H1 (cell line): ENCODE measurements around the gene RAP1B. TPM values are rescaled to one million over a fixed set of nuclear protein-coding genes. Genes with fewer than 3 reads are reported as not detected.

ENCODE experiments used
- BACH1 ChIP-seq: IDR thresholded peaks from 2 replicates; pipeline ENCODE4 v1.6.1; 2012; ENCODE audit warnings: low read length, improper control_type of control experiment
- CHD7 ChIP-seq: fragments of 300-600 bp; sonication (generic); IDR thresholded peaks from 2 replicates; pipeline ENCODE4 v1.7.1; 2012; ENCODE audit warnings: low read length, moderate library complexity, mild to moderate bottlenecking, inconsistent platforms; ENCODE audit not compliant: insufficient replicate concordance
- CREB1 ChIP-seq: IDR thresholded peaks from 2 replicates; pipeline ENCODE4 v1.6.1; 2012; ENCODE audit warnings: inconsistent platforms
- EP300 ChIP-seq, 2 experiments: IDR thresholded peaks; 1 replicate in 1 of 2; 2 replicates in 1 of 2; pipeline ENCODE4 v1.6.1; 2011 to 2012; ENCODE audit warnings: low read depth in 2 of 2, low read length in 2 of 2, mild to moderate bottlenecking in 2 of 2, borderline replicate concordance in 1 of 2, inconsistent platforms in 1 of 2, moderate library complexity in 1 of 2
- JUND ChIP-seq: IDR thresholded peaks from 2 replicates; pipeline ENCODE4 v1.6.1; 2011; ENCODE audit warnings: mild to moderate bottlenecking, improper control_type of control experiment, low read length
- NRF1 ChIP-seq: IDR thresholded peaks from 2 replicates; pipeline ENCODE4 v1.6.1; 2011; ENCODE audit warnings: mild to moderate bottlenecking, low read depth, low read length, improper control_type of control experiment
- POU5F1 ChIP-seq: IDR thresholded peaks from 2 replicates; pipeline ENCODE4 v1.6.1; 2011; ENCODE audit warnings: low read depth, mild to moderate bottlenecking, low read length, moderate library complexity
- SIRT6 ChIP-seq: IDR thresholded peaks from one replicate; pipeline ENCODE4 v1.7.1; 2012; ENCODE audit warnings: low read length, inconsistent platforms
- SP1 ChIP-seq: IDR thresholded peaks from 2 replicates; pipeline ENCODE4 v1.6.1; 2011; ENCODE audit warnings: low read depth, low read length
- SP2 ChIP-seq: IDR thresholded peaks from 2 replicates; pipeline ENCODE4 v1.6.1; 2012; ENCODE audit warnings: mild to moderate bottlenecking, low read length, inconsistent platforms
- SP4 ChIP-seq: IDR thresholded peaks from 2 replicates; pipeline ENCODE4 v1.6.1; 2012; ENCODE audit warnings: low read length, inconsistent platforms
- SUZ12 ChIP-seq: fragments of 200-600 bp; sonication (generic); IDR thresholded peaks from 2 replicates; pipeline ENCODE4 v1.6.1; 2012; ENCODE audit warnings: mild to moderate bottlenecking, inconsistent platforms, low read length, moderate library complexity, mixed read lengths
- polyA plus RNA-seq, 7 experiments: library from polyadenylated mRNA; depleted of rRNA in 3 of 7; stranded (reverse) in 5 of 7; unstranded in 2 of 7; fragments of >200 nt in 5 of 7; fragments of 200-250 nt in 2 of 7; gene quantifications; 1 replicate in 5 of 7; 2 replicates in 1 of 7; 4 replicates in 1 of 7; pipeline versions ENCODE4 v1.2.1 to v1.2.3, GENCODE V29; 2011 to 2013; ENCODE audit warnings: missing spikeins in 2 of 7, mixed read lengths in 2 of 7
- total RNA-seq: library from RNA; stranded (reverse); fragmentation: NEBNext Ultra II Directional; extraction: Animal tissue kit (Norgen Biotek cat#: 25700); gene quantifications from 2 replicates; pipeline ENCODE4 v1.2.1, GENCODE V29; 2021
- TF ChIP-seq, protein P1 (sequence below): IDR thresholded peaks from 2 replicates; pipeline ENCODE4 v1.6.1; 2012; ENCODE audit warnings: inconsistent platforms

Gene RAP1B
- total and polyA plus RNA-seq, 2 of the 8 experiments (the other 6 are each of a cell fraction or from before 2014, with no cell fraction given): 61.4 to 112 TPM

DNA sequence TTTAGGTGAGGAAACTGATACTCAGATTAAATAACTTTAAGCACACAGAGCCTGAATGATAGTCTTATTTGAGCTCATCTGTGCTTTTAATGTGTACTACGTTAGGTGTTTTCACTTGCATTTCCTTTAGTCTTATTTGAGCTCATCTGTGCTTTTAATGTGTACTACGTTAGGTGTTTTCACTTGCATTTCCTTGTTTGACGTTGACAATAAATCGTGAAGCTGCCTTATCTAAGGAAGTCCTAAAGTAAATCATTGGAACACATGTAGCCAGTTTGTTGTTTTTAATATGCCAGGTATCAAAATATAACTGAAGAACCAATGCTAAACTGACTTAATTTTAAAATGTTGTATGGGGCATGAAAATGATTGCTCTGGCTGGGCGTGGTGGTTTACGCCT is 2.0 kb downstream of the RAP1B start (continued):
- no peak for TF ChIP-seq CHD7
- TF ChIP-seq SUZ12: no peak
- no peak for TF ChIP-seq SP2
- TF ChIP-seq CREB1: no peak
- TF ChIP-seq BACH1: no peak
- no peak for TF ChIP-seq POU5F1
- TF ChIP-seq SIRT6: no peak
- TF ChIP-seq JUND: no peak
- no peak for TF ChIP-seq EP300 (IDR thresholded peaks at IDR 0.05; ENCODE audit: borderline replicate concordance in 1 of 2, low read depth in 2 of 2, low read length in 2 of 2)
- no peak for TF ChIP-seq SP4
- TF ChIP-seq, protein P1, sequence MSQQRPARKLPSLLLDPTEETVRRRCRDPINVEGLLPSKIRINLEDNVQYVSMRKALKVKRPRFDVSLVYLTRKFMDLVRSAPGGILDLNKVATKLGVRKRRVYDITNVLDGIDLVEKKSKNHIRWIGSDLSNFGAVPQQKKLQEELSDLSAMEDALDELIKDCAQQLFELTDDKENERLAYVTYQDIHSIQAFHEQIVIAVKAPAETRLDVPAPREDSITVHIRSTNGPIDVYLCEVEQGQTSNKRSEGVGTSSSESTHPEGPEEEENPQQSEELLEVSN: no peak
- no peak for TF ChIP-seq NRF1
- TF ChIP-seq SP1: no peak
